ENCODE measurements around the gene SLC44A1. TPM values are rescaled to one million over a fixed set of nuclear protein-coding genes. Genes with fewer than 3 reads are reported as not detected.
A peak's percentile ranks its signal among the peaks of the same experiment; 100 is the strongest.

SLC44A1 gene
- total RNA-seq, 4 donors from 2014 or later, result 51.1 to 82.2 (median 70.5) TPM

- no peak overlapping the region for H3K4me3 ChIP-seq (ENCODE audit: low read depth, poor library complexity, severe bottlenecking)
- no peak for DNase-seq (ENCODE audit: low spot score in 2 of 2)
- intact Hi-C loops (cut with DNase I; ENCODE audit: low total_unique reads), result no loop called here
- 25 to 53% methylated on average over 2 of the region's 2 CpGs for WGBS, 2 donors
- no peak for TF ChIP-seq CTCF (IDR thresholded peaks at IDR 0.05)
- TF ChIP-seq POLR2A (IDR thresholded peaks at IDR 0.05), result no peak
These were observed 52.4 kb downstream of the SLC44A1 start for GRCh38 chr9:105296877-105297287.

GRCh38 chr9:105297442-105298075 lies 53.1 kb downstream of the SLC44A1 start:
- TF ChIP-seq CTCF (IDR thresholded peaks at IDR 0.05) (no peak), POLR2A (IDR thresholded peaks at IDR 0.05) (no peak)
- 89 to 95% methylated on average over 14 of the region's 14 CpGs for WGBS, 2 donors
- intact Hi-C loops (cut with DNase I; ENCODE audit: low total_unique reads), result no loop called here

GRCh38 chr9:105299190-105299854 lies 54.9 kb downstream of the SLC44A1 start:
- 86 to 88% methylated on average over 7 of the region's 7 CpGs for WGBS, 2 donors

More at GRCh38 chr9:105297442-105298075, 53.1 kb downstream of the SLC44A1 start:
- no peak for DNase-seq (ENCODE audit: low spot score in 2 of 2)
- H3K4me3 ChIP-seq (ENCODE audit: low read depth, poor library complexity, severe bottlenecking), result no peak overlapping the region

GRCh38 chr9:105302728-105303127 lies 58.3 kb downstream of the SLC44A1 start:
- no peak overlapping the region for H3K4me3 ChIP-seq (ENCODE audit: low read depth, poor library complexity, severe bottlenecking)
- WGBS, 2 donors, result 91 to 94% methylated on average over 2 of the region's 2 CpGs
- DNase-seq (ENCODE audit: low spot score in 2 of 2), result no peak
- TF ChIP-seq CTCF (IDR thresholded peaks at IDR 0.05), result no peak
- no peak for TF ChIP-seq POLR2A (IDR thresholded peaks at IDR 0.05)
- intact Hi-C loops (cut with DNase I; ENCODE audit: low total_unique reads), result no loop called here

More at GRCh38 chr9:105299190-105299854, 54.9 kb downstream of the SLC44A1 start:
- DNase-seq (ENCODE audit: low spot score in 2 of 2), result peak in 1 of 2 donors; percentile 27
- TF ChIP-seq CTCF (IDR thresholded peaks at IDR 0.05) (no peak), POLR2A (IDR thresholded peaks at IDR 0.05) (no peak)
- intact Hi-C loops (cut with DNase I; ENCODE audit: low total_unique reads), result no loop called here
- H3K4me3 ChIP-seq (ENCODE audit: low read depth, poor library complexity, severe bottlenecking), result no peak overlapping the region

- H3K4me3 ChIP-seq (ENCODE audit: low read depth, poor library complexity, severe bottlenecking), result no peak overlapping the region
- WGBS, 2 donors, result 71 to 83% methylated on average over 1 of the region's 1 CpG
- no peak for TF ChIP-seq POLR2A (IDR thresholded peaks at IDR 0.05)
- TF ChIP-seq CTCF (IDR thresholded peaks at IDR 0.05), result no peak
- intact Hi-C loops (cut with DNase I; ENCODE audit: low total_unique reads), result no loop called here
- DNase-seq (ENCODE audit: low spot score in 2 of 2), result no peak
These were observed 61.4 kb downstream of the SLC44A1 start for GRCh38 chr9:105305856-105306255.
